SH-SY5Y (cell line): ENCODE data around the gene ZMYND11.

ENCODE experiments used
- GATA2 ChIP-seq: IDR thresholded peaks from 2 replicates; pipeline ENCODE4 v1.6.1; 2011; ENCODE audit warnings: mild to moderate bottlenecking, low read depth, low read length
- GATA3 ChIP-seq: IDR thresholded peaks from 2 replicates; pipeline ENCODE4 v1.6.1; 2011; ENCODE audit warnings: low read depth, mild to moderate bottlenecking, low read length, moderate library complexity

GRCh38 chr10:289581-289980 is 154.3 kb downstream of the ZMYND11 start:
- TF ChIP-seq GATA3 (no peak), GATA2 (no peak)
